DND-41 (cell line): ENCODE measurements around the gene RABGAP1L.
"Not testable (repeated sequence)": the region's sequence is repeated elsewhere in the genome, so short reads cannot be mapped to it uniquely, and the experiment has no call there.

ENCODE experiments used
- EZH2 ChIP-seq: IDR thresholded peaks from 3 replicates; pipeline ENCODE4 v1.6.1; 2012; ENCODE audit warnings: borderline replicate concordance, low read depth, mild to moderate bottlenecking, moderate library complexity, low read length, inconsistent platforms; ENCODE audit not compliant: severe bottlenecking
- TF ChIP-seq, protein P1 (sequence below): IDR thresholded peaks from 2 replicates; pipeline ENCODE4 v1.5.1; 2012; ENCODE audit warnings: borderline replicate concordance, low read length, moderate library complexity, mild to moderate bottlenecking; ENCODE audit not compliant: poor library complexity, severe bottlenecking; ENCODE audit errors: extremely low read depth

DNA sequence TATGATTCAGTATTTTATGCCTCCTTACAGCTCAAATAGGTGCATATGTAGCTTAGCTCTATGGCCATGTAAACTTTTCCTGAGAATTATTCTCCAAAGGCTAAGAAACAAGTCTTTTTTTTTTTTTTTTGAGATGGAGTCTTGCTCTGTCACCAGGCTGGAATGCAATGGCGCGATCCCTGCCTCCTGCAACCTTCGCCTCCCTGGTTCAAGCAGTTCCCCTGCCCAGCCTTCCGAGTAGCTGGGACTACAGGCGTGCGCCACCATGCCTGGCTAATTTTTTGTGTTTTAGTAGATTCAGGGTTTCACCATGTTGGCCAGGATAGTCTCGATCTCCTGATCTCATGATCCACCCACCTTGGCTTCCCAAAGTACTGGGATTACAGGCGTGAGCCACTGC, 657.3 kb downstream of the RABGAP1L start:
- TF ChIP-seq, protein P1, sequence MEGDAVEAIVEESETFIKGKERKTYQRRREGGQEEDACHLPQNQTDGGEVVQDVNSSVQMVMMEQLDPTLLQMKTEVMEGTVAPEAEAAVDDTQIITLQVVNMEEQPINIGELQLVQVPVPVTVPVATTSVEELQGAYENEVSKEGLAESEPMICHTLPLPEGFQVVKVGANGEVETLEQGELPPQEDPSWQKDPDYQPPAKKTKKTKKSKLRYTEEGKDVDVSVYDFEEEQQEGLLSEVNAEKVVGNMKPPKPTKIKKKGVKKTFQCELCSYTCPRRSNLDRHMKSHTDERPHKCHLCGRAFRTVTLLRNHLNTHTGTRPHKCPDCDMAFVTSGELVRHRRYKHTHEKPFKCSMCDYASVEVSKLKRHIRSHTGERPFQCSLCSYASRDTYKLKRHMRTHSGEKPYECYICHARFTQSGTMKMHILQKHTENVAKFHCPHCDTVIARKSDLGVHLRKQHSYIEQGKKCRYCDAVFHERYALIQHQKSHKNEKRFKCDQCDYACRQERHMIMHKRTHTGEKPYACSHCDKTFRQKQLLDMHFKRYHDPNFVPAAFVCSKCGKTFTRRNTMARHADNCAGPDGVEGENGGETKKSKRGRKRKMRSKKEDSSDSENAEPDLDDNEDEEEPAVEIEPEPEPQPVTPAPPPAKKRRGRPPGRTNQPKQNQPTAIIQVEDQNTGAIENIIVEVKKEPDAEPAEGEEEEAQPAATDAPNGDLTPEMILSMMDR: not testable (repeated sequence)
- not testable (repeated sequence) for TF ChIP-seq EZH2
